ENCODE results near the gene GLP1R. TPM values are rescaled to one million over a fixed set of nuclear protein-coding genes. Genes with fewer than 3 reads are reported as not detected.

Gene GLP1R
- total RNA-seq, 2 donors from 2014 or later: 0.15 TPM; not detected in 1

DNA sequence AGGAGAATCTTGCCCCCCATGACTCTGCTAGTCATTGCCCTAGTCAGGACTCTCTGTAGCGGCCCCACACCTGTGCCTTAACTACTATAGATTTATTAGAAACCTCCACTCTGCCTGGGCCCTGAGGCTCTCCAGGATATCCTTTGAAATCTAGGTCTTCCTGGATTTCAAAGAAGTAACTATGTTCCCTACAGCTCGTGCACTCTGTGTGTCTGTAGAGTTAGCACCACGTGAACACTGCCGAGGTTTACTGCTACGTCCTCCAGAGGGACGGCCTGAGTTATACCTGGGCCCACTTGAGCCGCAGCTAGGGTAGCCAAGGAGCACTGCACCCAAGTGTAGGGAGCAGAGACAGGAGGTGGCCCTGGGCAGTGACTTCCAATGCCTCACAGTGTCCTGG lies 19.8 kb downstream of the GLP1R start:
- no peak for TF ChIP-seq CTCF (conservative IDR thresholded peaks at IDR 0.05)
- 84 to 87% methylated on average over 7 of the region's 7 CpGs for WGBS, 2 experiments (ENCODE audit: insufficient coverage in 1 of 2, insufficient read length in 1 of 2)

DNA sequence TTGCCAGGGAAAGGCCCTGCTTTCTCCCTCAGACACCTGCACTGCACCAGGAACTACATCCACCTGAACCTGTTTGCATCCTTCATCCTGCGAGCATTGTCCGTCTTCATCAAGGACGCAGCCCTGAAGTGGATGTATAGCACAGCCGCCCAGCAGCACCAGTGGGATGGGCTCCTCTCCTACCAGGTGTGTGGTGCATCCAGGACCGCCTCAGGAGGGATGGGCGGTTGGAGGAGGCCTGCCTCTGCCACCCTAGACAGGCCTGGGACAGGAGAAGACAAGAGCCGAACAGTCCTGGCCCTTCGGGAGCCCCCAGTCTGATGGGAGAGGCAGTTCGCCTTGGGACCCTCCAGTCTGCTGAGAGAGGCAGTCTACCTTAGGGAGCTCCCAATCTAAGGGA lies 24.2 kb downstream of the GLP1R start:
- DNase-seq: peak; percentile 36
- H3K27me3 Mint-ChIP-seq (ENCODE audit: insufficient read depth): peaks cover 85% of the 10 kb centered on the region
- Histone ChIP-seq H3K9me3 (ENCODE audit: control insufficient read depth, low read length) (no peaks in the 10 kb centered on the region), H3K36me3 (ENCODE audit: control insufficient read depth, insufficient read depth, low read length) (no peaks in the 10 kb centered on the region), H3K27me3 (ENCODE audit: control insufficient read depth, insufficient read depth, low read length, poor library complexity, severe bottlenecking) (peaks cover 42% of the 10 kb centered on the region), H3K4me1 (ENCODE audit: control insufficient read depth, insufficient read depth, low read length) (peaks cover 5% of the 10 kb centered on the region), H3K4me3 (ENCODE audit: low read length) (no peak overlapping the region), H3K9ac (ENCODE audit: extremely low read depth, low read length, poor library complexity, severe bottlenecking) (no peak overlapping the region), H3K27ac (ENCODE audit: low read depth, low read length) (no peak overlapping the region)
- TF ChIP-seq CTCF (conservative IDR thresholded peaks at IDR 0.05): no peak
- 93 to 99% methylated on average over 5 to 9 of the region's 9 CpGs for WGBS, 2 experiments (ENCODE audit: insufficient coverage in 1 of 2, insufficient read length in 1 of 2)
- peaks cover 18% of the 10 kb centered on the region for H3K4me1 Mint-ChIP-seq
- no peak overlapping the region for H3K27ac Mint-ChIP-seq
- H3K9me3 Mint-ChIP-seq: peaks cover 3% of the 10 kb centered on the region
- H3K36me3 Mint-ChIP-seq (ENCODE audit: low read depth): no peaks in the 10 kb centered on the region
- no peak overlapping the region for H3K4me3 Mint-ChIP-seq

More for the DNA sequence above, 19.8 kb downstream of the GLP1R start:
- Histone ChIP-seq H3K9me3 (ENCODE audit: control insufficient read depth, low read length) (no peaks in the 10 kb centered on the region), H3K27ac (ENCODE audit: low read depth, low read length) (no peak overlapping the region), H3K36me3 (ENCODE audit: control insufficient read depth, insufficient read depth, low read length) (no peaks in the 10 kb centered on the region), H3K27me3 (ENCODE audit: control insufficient read depth, insufficient read depth, low read length, poor library complexity, severe bottlenecking) (peaks cover 41% of the 10 kb centered on the region), H3K4me3 (ENCODE audit: low read length) (no peak overlapping the region), H3K9ac (ENCODE audit: extremely low read depth, low read length, poor library complexity, severe bottlenecking) (no peak overlapping the region), H3K4me1 (ENCODE audit: control insufficient read depth, insufficient read depth, low read length) (no peaks in the 10 kb centered on the region)
- peaks cover 7% of the 10 kb centered on the region for H3K9me3 Mint-ChIP-seq
- H3K4me3 Mint-ChIP-seq: no peak overlapping the region
- peaks cover 80% of the 10 kb centered on the region for H3K27me3 Mint-ChIP-seq (ENCODE audit: insufficient read depth)
- no peaks in the 10 kb centered on the region for H3K36me3 Mint-ChIP-seq (ENCODE audit: low read depth)
- peaks cover 6% of the 10 kb centered on the region for H3K4me1 Mint-ChIP-seq
- no peak overlapping the region for H3K27ac Mint-ChIP-seq
- no peak for DNase-seq

DNA sequence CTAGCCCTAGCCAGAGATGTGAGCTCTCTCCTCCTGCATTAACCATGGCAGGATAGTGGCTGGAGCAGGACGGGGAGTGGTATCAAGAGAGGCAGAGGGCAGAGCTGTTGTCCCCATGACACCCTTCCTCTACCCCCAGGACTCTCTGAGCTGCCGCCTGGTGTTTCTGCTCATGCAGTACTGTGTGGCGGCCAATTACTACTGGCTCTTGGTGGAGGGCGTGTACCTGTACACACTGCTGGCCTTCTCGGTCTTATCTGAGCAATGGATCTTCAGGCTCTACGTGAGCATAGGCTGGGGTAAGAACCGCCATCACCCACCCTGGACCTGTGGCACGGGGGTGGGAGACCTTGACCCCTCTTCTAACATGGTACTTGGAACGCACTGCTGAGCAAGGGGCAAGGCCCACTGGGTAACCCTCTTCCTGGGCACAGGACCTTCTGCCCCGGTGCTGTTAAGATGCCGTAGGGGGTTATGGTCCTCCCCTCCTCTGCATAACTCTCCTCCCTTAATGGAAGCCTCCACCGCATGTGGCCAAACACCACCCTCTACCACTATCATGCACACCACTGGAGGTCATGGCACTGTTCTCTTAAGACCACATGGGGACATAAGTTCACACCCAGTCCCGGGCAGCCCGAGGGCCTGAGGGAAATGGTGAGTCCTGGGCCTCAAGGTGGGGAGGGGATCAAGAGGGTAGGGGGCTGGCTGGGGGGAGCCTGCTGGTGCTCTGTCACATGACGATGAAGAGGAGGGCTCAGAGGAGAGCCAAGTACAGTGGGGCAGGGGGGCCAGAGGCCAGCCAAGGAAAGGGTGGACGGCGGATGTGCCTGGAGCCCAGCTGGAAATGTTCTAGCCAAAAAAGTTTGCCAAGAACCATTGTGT lies 25.1 kb downstream of the GLP1R start:
- no peak overlapping the region for H3K9ac ChIP-seq (ENCODE audit: extremely low read depth, low read length, poor library complexity, severe bottlenecking)
- WGBS, 2 experiments (ENCODE audit: insufficient coverage in 1 of 2, insufficient read length in 1 of 2): 91 to 96% methylated on average over 11 to 17 of the region's 17 CpGs
- Mint-ChIP-seq H3K4me1 (peaks cover 18% of the 10 kb centered on the region), H3K4me3 (no peak overlapping the region), H3K27ac (no peak overlapping the region), H3K9me3 (peaks cover 3% of the 10 kb centered on the region), H3K27me3 (ENCODE audit: insufficient read depth) (peaks cover 84% of the 10 kb centered on the region), H3K36me3 (ENCODE audit: low read depth) (no peaks in the 10 kb centered on the region)
- no peaks in the 10 kb centered on the region for H3K9me3 ChIP-seq (ENCODE audit: control insufficient read depth, low read length)
- H3K4me3 ChIP-seq (ENCODE audit: low read length): no peak overlapping the region
- no peak overlapping the region for H3K27ac ChIP-seq (ENCODE audit: low read depth, low read length)
- no peaks in the 10 kb centered on the region for H3K36me3 ChIP-seq (ENCODE audit: control insufficient read depth, insufficient read depth, low read length)
- peak; percentile 49 for DNase-seq
- H3K27me3 ChIP-seq (ENCODE audit: control insufficient read depth, insufficient read depth, low read length, poor library complexity, severe bottlenecking): peaks cover 44% of the 10 kb centered on the region
- H3K4me1 ChIP-seq (ENCODE audit: control insufficient read depth, insufficient read depth, low read length): peaks cover 5% of the 10 kb centered on the region
- peak; percentile 8 for TF ChIP-seq CTCF (conservative IDR thresholded peaks at IDR 0.05)

Data from endodermal cell (in vitro differentiated cells).